ENCODE data around the gene PMFBP1. TPM values are rescaled to one million over a fixed set of nuclear protein-coding genes. Genes with fewer than 3 reads are reported as not detected.

Gene PMFBP1
- total RNA-seq, 1 experiment from 2014 or later = 0.55 TPM

- no peak overlapping the region for H3K27ac ChIP-seq
- H3K36me3 ChIP-seq (ENCODE audit: low read depth) = no peaks in the 10 kb centered on the region
- H3K4me3 ChIP-seq = no peak overlapping the region
- no peak overlapping the region for H3K4me2 ChIP-seq
- H4K20me1 ChIP-seq (ENCODE audit: insufficient read depth) = no peaks in the 10 kb centered on the region
- TF ChIP-seq, protein P1, sequence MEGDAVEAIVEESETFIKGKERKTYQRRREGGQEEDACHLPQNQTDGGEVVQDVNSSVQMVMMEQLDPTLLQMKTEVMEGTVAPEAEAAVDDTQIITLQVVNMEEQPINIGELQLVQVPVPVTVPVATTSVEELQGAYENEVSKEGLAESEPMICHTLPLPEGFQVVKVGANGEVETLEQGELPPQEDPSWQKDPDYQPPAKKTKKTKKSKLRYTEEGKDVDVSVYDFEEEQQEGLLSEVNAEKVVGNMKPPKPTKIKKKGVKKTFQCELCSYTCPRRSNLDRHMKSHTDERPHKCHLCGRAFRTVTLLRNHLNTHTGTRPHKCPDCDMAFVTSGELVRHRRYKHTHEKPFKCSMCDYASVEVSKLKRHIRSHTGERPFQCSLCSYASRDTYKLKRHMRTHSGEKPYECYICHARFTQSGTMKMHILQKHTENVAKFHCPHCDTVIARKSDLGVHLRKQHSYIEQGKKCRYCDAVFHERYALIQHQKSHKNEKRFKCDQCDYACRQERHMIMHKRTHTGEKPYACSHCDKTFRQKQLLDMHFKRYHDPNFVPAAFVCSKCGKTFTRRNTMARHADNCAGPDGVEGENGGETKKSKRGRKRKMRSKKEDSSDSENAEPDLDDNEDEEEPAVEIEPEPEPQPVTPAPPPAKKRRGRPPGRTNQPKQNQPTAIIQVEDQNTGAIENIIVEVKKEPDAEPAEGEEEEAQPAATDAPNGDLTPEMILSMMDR (conservative IDR thresholded peaks at IDR 0.05) = no peak
- no peak for TF ChIP-seq EZH2 (IDR thresholded peaks at IDR 0.05; ENCODE audit: low read depth)
- POLR2A ChIA-PET (ENCODE audit: unreplicated experiment) = interaction anchor here (0.6 kb wide), 2 partner anchors 19 to 1405 kb away, joined by 3 read pairs; no protein-coding TSS in a partner anchor
- H3K27me3 ChIP-seq (ENCODE audit: insufficient read depth, low read depth) = peaks cover 76% of the 10 kb centered on the region
- no peaks in the 10 kb centered on the region for H3K79me2 ChIP-seq (ENCODE audit: low read depth)
- DNase-seq = no peak
- intact Hi-C loops (cut with micrococcal nuclease; ENCODE audit: unreplicated experiment) = no loop called here
- H3F3A ChIP-seq (ENCODE audit: insufficient read depth, low read depth) = no peaks in the 10 kb centered on the region
- no peak overlapping the region for H2AFZ ChIP-seq
- CTCF ChIA-PET = no interaction called here
- no TSS peak for BruUV-seq (replicated peaks)
- H3K9me3 ChIP-seq (ENCODE audit: insufficient read depth, low read depth) = no peaks in the 10 kb centered on the region
- H3K9me2 ChIP-seq (ENCODE audit: insufficient read depth) = no peaks in the 10 kb centered on the region
- no peaks in the 10 kb centered on the region for H3K4me1 ChIP-seq (replicated peaks; ENCODE audit: insufficient read depth)
Measured at GRCh38 chr16:72220875-72221629, 49.1 kb upstream of the PMFBP1 start.

DNA sequence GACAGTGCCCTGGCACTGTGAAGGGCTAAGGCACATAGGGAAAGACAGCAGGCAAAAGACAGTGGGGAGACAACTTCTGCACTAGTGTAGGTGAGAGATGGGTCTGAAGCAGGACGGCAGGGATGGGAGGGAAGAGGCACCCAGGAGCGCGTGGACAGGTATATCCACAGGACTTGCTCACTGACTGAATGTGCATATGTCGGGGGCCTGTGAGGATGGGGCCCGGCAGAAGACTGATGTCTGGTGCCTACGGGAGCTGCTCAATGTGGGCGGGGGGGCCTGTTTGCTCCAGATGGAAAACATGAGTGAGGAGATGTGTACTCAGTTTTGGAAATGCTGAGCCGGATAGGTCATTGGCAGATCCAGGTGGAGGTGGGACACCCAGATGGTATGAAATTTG is 47.3 kb upstream of the PMFBP1 start:
- intact Hi-C loops (cut with micrococcal nuclease; ENCODE audit: unreplicated experiment) = no loop called here
- H3K27me3 ChIP-seq (ENCODE audit: insufficient read depth, low read depth) = peaks cover 89% of the 10 kb centered on the region
- H3K9me3 ChIP-seq (ENCODE audit: insufficient read depth, low read depth) = no peaks in the 10 kb centered on the region
- no peak overlapping the region for H3K4me3 ChIP-seq
- ChIA-PET POLR2A (ENCODE audit: unreplicated experiment) (no interaction called here), CTCF (no interaction called here)
- no peaks in the 10 kb centered on the region for H3K79me2 ChIP-seq (ENCODE audit: low read depth)
- BruUV-seq (replicated peaks) = no TSS peak
- H3K9me2 ChIP-seq (ENCODE audit: insufficient read depth) = no peaks in the 10 kb centered on the region
- TF ChIP-seq, protein P1 (conservative IDR thresholded peaks at IDR 0.05) = no peak
- no peaks in the 10 kb centered on the region for H3K4me1 ChIP-seq (replicated peaks; ENCODE audit: insufficient read depth)
- no peak overlapping the region for H2AFZ ChIP-seq
- H4K20me1 ChIP-seq (ENCODE audit: insufficient read depth) = no peaks in the 10 kb centered on the region
- no peak overlapping the region for H3K4me2 ChIP-seq
- no peak for DNase-seq
- H3K27ac ChIP-seq = no peak overlapping the region
- no peaks in the 10 kb centered on the region for H3F3A ChIP-seq (ENCODE audit: insufficient read depth, low read depth)
- no peaks in the 10 kb centered on the region for H3K36me3 ChIP-seq (ENCODE audit: low read depth)

GRCh38 chr16:72216767-72217166 is 44.8 kb upstream of the PMFBP1 start:
- intact Hi-C loops (cut with micrococcal nuclease; ENCODE audit: unreplicated experiment) = no loop called here
- no peak for TF ChIP-seq EZH2 (IDR thresholded peaks at IDR 0.05; ENCODE audit: low read depth)
- TF ChIP-seq, protein P1 (conservative IDR thresholded peaks at IDR 0.05) = no peak
- Histone ChIP-seq H3K79me2 (ENCODE audit: low read depth) (no peaks in the 10 kb centered on the region), H3F3A (ENCODE audit: insufficient read depth, low read depth) (no peaks in the 10 kb centered on the region), H4K20me1 (ENCODE audit: insufficient read depth) (no peaks in the 10 kb centered on the region), H3K4me3 (no peak overlapping the region), H3K9me2 (ENCODE audit: insufficient read depth) (no peaks in the 10 kb centered on the region), H3K4me1 (replicated peaks; ENCODE audit: insufficient read depth) (no peaks in the 10 kb centered on the region), H2AFZ (no peak overlapping the region), H3K27me3 (ENCODE audit: insufficient read depth, low read depth) (peaks cover 96% of the 10 kb centered on the region), H3K27ac (no peak overlapping the region), H3K4me2 (no peak overlapping the region), H3K36me3 (ENCODE audit: low read depth) (no peaks in the 10 kb centered on the region), H3K9me3 (ENCODE audit: insufficient read depth, low read depth) (no peaks in the 10 kb centered on the region)
- ChIA-PET CTCF (no interaction called here), POLR2A (ENCODE audit: unreplicated experiment) (no interaction called here)
- no peak for DNase-seq
- BruUV-seq (replicated peaks) = no TSS peak

Data from PC-9 (cell line).